ENCODE results near the gene RHOA.
"Not testable (repeated sequence)": the region's sequence is repeated elsewhere in the genome, so short reads cannot be mapped to it uniquely, and the experiment has no call there.

RHOA gene

GRCh38 chr3:49411535-49411967 lies 225 bp downstream of the RHOA start:
- DNase-seq (ENCODE audit: low spot score), result no peak

GRCh38 chr3:49410846-49411534 lies 786 bp downstream of the RHOA start:
- DNase-seq (ENCODE audit: low spot score), result no peak

- no peak for DNase-seq (ENCODE audit: low spot score)
Observed at GRCh38 chr3:49410066-49410845, 1.5 kb downstream of the RHOA start.

- DNase-seq (ENCODE audit: low spot score), result no peak
Observed at GRCh38 chr3:49406571-49407565, 4.9 kb downstream of the RHOA start.

GRCh38 chr3:49405570-49405969 lies 6.2 kb downstream of the RHOA start:
- not testable (repeated sequence) for DNase-seq (ENCODE audit: low spot score)

- no peak for DNase-seq (ENCODE audit: low spot score)
Observed at GRCh38 chr3:49403891-49404290, 7.9 kb downstream of the RHOA start.

- DNase-seq (ENCODE audit: low spot score), result no peak
Observed at GRCh38 chr3:49401766-49402165, 10.0 kb downstream of the RHOA start.

GRCh38 chr3:49399461-49399860 lies 12.3 kb downstream of the RHOA start:
- DNase-seq (ENCODE audit: low spot score), result no peak

GRCh38 chr3:49397470-49397869 lies 14.3 kb downstream of the RHOA start:
- no peak for DNase-seq (ENCODE audit: low spot score)

GRCh38 chr3:49391310-49391709 lies 20.5 kb downstream of the RHOA start:
- DNase-seq (ENCODE audit: low spot score), result not testable (repeated sequence)

GRCh38 chr3:49389297-49389696 lies 22.5 kb downstream of the RHOA start:
- no peak for DNase-seq (ENCODE audit: low spot score)

- DNase-seq (ENCODE audit: low spot score), result no peak
Observed at GRCh38 chr3:49388289-49388820, 23.4 kb downstream of the RHOA start.

GRCh38 chr3:49387721-49388120 lies 24.1 kb downstream of the RHOA start:
- no peak for DNase-seq (ENCODE audit: low spot score)

GRCh38 chr3:49386056-49386756 lies 25.6 kb downstream of the RHOA start:
- DNase-seq (ENCODE audit: low spot score), result no peak

GRCh38 chr3:49385617-49386016 lies 26.2 kb downstream of the RHOA start:
- DNase-seq (ENCODE audit: low spot score), result no peak

- DNase-seq (ENCODE audit: low spot score), result no peak
Observed at GRCh38 chr3:49383387-49383786, 28.4 kb downstream of the RHOA start.

GRCh38 chr3:49378249-49378895 lies 33.4 kb downstream of the RHOA start:
- DNase-seq (ENCODE audit: low spot score), result no peak

- no peak for DNase-seq (ENCODE audit: low spot score)
Observed at GRCh38 chr3:49377483-49377882, 34.3 kb downstream of the RHOA start.

GRCh38 chr3:49371946-49372345 lies 39.8 kb downstream of the RHOA start:
- DNase-seq (ENCODE audit: low spot score), result no peak

GRCh38 chr3:49370585-49371290 lies 41.0 kb downstream of the RHOA start:
- no peak for DNase-seq (ENCODE audit: low spot score)
